T-helper 1 cell (primary cell): ENCODE results near the gene NEK6.

Source experiments
- DNase-seq, 5 donors: peaks; one replicate each; pipeline ENCODE4 v3.0.0-alpha.2; 2012 to 2020

The NEK6 gene

GRCh38 chr9:124261736-124262648 lies 4.2 kb downstream of the NEK6 start:
- no peak for DNase-seq

- DNase-seq = no peak
Measured at GRCh38 chr9:124262649-124262972, 4.9 kb downstream of the NEK6 start.

- DNase-seq = no peak
Measured at GRCh38 chr9:124263213-124263612, 5.5 kb downstream of the NEK6 start.

GRCh38 chr9:124263800-124264426 lies 6.2 kb downstream of the NEK6 start:
- DNase-seq = no peak

- DNase-seq = no peak
Measured at GRCh38 chr9:124264823-124265233, 7.1 kb downstream of the NEK6 start.

- no peak for DNase-seq
Measured at GRCh38 chr9:124265551-124265950, 7.8 kb downstream of the NEK6 start.

- no peak for DNase-seq
Measured at GRCh38 chr9:124266139-124266825, 8.5 kb downstream of the NEK6 start.

- no peak for DNase-seq
Measured at GRCh38 chr9:124266826-124267201, 9.1 kb downstream of the NEK6 start.

- DNase-seq = no peak
Measured at GRCh38 chr9:124267271-124267807, 9.6 kb downstream of the NEK6 start.

- no peak for DNase-seq
Measured at GRCh38 chr9:124268248-124268647, 10.5 kb downstream of the NEK6 start.

GRCh38 chr9:124268661-124269060 lies 10.9 kb downstream of the NEK6 start:
- DNase-seq = no peak

- no peak for DNase-seq
Measured at GRCh38 chr9:124269556-124269955, 11.8 kb downstream of the NEK6 start.

GRCh38 chr9:124270504-124271335 lies 13.0 kb downstream of the NEK6 start:
- DNase-seq = no peak

GRCh38 chr9:124271660-124272059 lies 13.9 kb downstream of the NEK6 start:
- no peak for DNase-seq

- DNase-seq = no peak
Measured at GRCh38 chr9:124272118-124272517, 14.4 kb downstream of the NEK6 start.

- DNase-seq = no peak
Measured at GRCh38 chr9:124272979-124273378, 15.2 kb downstream of the NEK6 start.

- no peak for DNase-seq
Measured at GRCh38 chr9:124273427-124274160, 15.8 kb downstream of the NEK6 start.

- DNase-seq = no peak
Measured at GRCh38 chr9:124274226-124274625, 16.5 kb downstream of the NEK6 start.

- no peak for DNase-seq
Measured at GRCh38 chr9:124274738-124275137, 17.0 kb downstream of the NEK6 start.

- no peak for DNase-seq
Measured at GRCh38 chr9:124277420-124277819, 19.7 kb downstream of the NEK6 start.

GRCh38 chr9:124278054-124278540 lies 20.3 kb downstream of the NEK6 start:
- no peak for DNase-seq
